Fibroblast of lung (primary cell): Measurements from ENCODE around the gene KLHL3.

Source experiments
- EZH2 ChIP-seq: IDR thresholded peaks from 2 replicates; pipeline ENCODE4 v1.5.1; 2012; ENCODE audit warnings: low read length, control low read depth, mild to moderate bottlenecking; ENCODE audit errors: missing control alignments
- TF ChIP-seq, protein P1 (sequence below), 2 donors: IDR thresholded peaks in 1 of 2; conservative IDR thresholded peaks in 1 of 2; 1 replicate in 1 of 2; 2 replicates in 1 of 2; pipeline ENCODE4 v1.5.1; 2011 to 2012; ENCODE audit warnings: low read length in 2 of 2, control low read depth in 1 of 2, inconsistent platforms in 1 of 2, low read depth in 1 of 2, mild to moderate bottlenecking in 1 of 2

DNA sequence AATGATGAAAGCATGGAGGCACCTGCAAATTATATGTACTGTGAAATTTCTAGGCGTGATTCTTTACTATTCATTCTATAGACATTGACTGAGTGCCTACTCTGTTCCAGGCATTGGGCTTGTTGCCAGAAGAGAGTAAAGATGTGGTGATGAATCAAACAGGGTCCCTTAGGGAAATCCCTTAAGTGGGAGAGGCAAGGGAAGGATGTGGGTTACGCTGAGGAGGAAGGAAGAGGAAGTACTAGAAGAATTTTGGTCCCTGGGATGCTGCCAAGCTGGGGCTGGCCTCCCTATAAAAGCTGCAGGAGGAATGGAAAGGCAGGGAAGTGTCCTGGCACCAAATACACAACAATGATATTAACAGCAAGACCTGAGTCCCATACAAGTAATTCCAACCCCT, 160.0 kb downstream of the KLHL3 start:
- TF ChIP-seq, protein P1, sequence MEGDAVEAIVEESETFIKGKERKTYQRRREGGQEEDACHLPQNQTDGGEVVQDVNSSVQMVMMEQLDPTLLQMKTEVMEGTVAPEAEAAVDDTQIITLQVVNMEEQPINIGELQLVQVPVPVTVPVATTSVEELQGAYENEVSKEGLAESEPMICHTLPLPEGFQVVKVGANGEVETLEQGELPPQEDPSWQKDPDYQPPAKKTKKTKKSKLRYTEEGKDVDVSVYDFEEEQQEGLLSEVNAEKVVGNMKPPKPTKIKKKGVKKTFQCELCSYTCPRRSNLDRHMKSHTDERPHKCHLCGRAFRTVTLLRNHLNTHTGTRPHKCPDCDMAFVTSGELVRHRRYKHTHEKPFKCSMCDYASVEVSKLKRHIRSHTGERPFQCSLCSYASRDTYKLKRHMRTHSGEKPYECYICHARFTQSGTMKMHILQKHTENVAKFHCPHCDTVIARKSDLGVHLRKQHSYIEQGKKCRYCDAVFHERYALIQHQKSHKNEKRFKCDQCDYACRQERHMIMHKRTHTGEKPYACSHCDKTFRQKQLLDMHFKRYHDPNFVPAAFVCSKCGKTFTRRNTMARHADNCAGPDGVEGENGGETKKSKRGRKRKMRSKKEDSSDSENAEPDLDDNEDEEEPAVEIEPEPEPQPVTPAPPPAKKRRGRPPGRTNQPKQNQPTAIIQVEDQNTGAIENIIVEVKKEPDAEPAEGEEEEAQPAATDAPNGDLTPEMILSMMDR (conservative IDR thresholded peaks at IDR 0.05 in 1 of 2, IDR thresholded peaks at IDR 0.05 in 1 of 2; ENCODE audit: low read depth in 1 of 2, low read length in 2 of 2) = no peak
- TF ChIP-seq EZH2 = no peak
